Adrenal gland (tissue), 12 donors: ENCODE data around the gene ABLIM2. TPM values are rescaled to one million over a fixed set of nuclear protein-coding genes. Genes with fewer than 3 reads are reported as not detected.

Experiments
- DNase-seq, 7 donors: peaks; one replicate each; pipeline ENCODE4 v3.0.0-alpha.2; 2019 to 2020
- H3K27ac ChIP-seq, 5 donors: fragments of 200-600 bp; sonication (generic) in 4 of 5; 1 replicate in 3 of 5; 2 replicates in 2 of 5; pipeline versions ENCODE4 v1.5.1 to v1.8.0; 2016 to 2020; ENCODE audit warnings: mild to moderate bottlenecking in 1 of 5
- H3K27me3 ChIP-seq: fragments of 200-600 bp; 2 replicates; pipeline ENCODE4 v1.8.0; 2021
- H3K36me3 ChIP-seq, 2 donors: fragments of 200-600 bp; replicated peaks in 1 of 2; 1 replicate in 1 of 2; 2 replicates in 1 of 2; pipeline versions ENCODE4 v1.5.1 to v1.8.0; 2018 to 2022
- H3K4me1 ChIP-seq, 2 donors: fragments of 200-600 bp; replicated peaks in 1 of 2; 1 replicate in 1 of 2; 2 replicates in 1 of 2; pipeline versions ENCODE4 v1.5.1 to v1.8.0; 2018 to 2021
- H3K4me3 ChIP-seq, 4 donors: fragments of 200-600 bp; sonication (generic) in 3 of 4; one replicate each; pipeline ENCODE4 v1.5.1; 2016 to 2018
- H3K9me3 ChIP-seq, 3 donors: fragments of 200-600 bp; sonication (generic) in 1 of 3; replicated peaks in 1 of 3; 1 replicate in 2 of 3; 2 replicates in 1 of 3; pipeline versions ENCODE4 v1.5.1 to v1.8.0; 2016 to 2021
- CTCF ChIP-seq, 6 experiments: fragments of 450-650 bp in 4 of 6; fragments of 200-600 bp in 2 of 6; sonication (generic) in 1 of 6; IDR thresholded peaks; 1 replicate in 5 of 6; 2 replicates in 1 of 6; pipeline versions ENCODE4 v1.5.1 to v1.8.0; 2016 to 2021; ENCODE audit warnings: antibody characterized with exemption in 6 of 6, mild to moderate bottlenecking in 2 of 6, moderate library complexity in 1 of 6
- POLR2A ChIP-seq, 2 donors: fragments of 450-650 bp; IDR thresholded peaks; one replicate each; pipeline ENCODE4 v1.6.1; 2017; ENCODE audit warnings: antibody characterized with exemption in 2 of 2, mild to moderate bottlenecking in 2 of 2, moderate library complexity in 1 of 2
- WGBS, 4 donors: extraction: QIAGEN DNeasy Blood & Tissue Kit in 2 of 4; methylation state at CpG; one replicate each; pipeline versions ENCODE4 v1.1.5 to v1.1.7; 2013 to 2017; 5-methylcytosine and 5-hydroxymethylcytosine counted together
- intact Hi-C, 2 donors: fragments of 100-400 bp; cut with DNase I; formaldehyde crosslinking; loops; one replicate each; pipeline versions ENCODE4 v1.14.1 to v1.15.0; 2022 to 2023
- polyA plus RNA-seq, 3 donors: library from polyadenylated mRNA; stranded (reverse); fragments of 200-250 nt in 2 of 3; fragments of 350-450 nt in 1 of 3; fragmentation: Illumina TruSeq in 1 of 3; extraction: RNeasy Lipid Tissue Mini Kit (QIAGEN cat#74804) in 1 of 3; gene quantifications; one replicate each; pipeline ENCODE4 v1.2.3, GENCODE V29; 2013 to 2014
- total RNA-seq, 9 donors: library from RNA; depleted of rRNA in 4 of 9; stranded (reverse); fragments of >200 nt in 4 of 9; fragments of 120-200 nt in 1 of 9; fragmentation: NEBNext Ultra II Directional in 1 of 9; extraction: Animal tissue kit (Norgen Biotek cat#: 25700) in 1 of 9; gene quantifications; one replicate each; pipeline versions ENCODE4 v1.1.0 to v1.2.4, GENCODE V29; 2013 to 2023
- donor health status: healthy with polysubstance abuse.
- donor health status: Bipolar disorder and iron deficiency.
- donor health status: DM: yes; HTN: yes; CAD: no.
- donor health status: DM: no; HTN: no; CAD: no.
- donor health status: DM: no; HTN: no; CAD: no.
- donor health status: DM: yes; HTN: yes; CAD: no.

ABLIM2 gene
- total and polyA plus RNA-seq, 12 donors: 5.8 to 31.2 (median 14.6) TPM

GRCh38 chr4:8033829-8034528, 124.6 kb downstream of the ABLIM2 start:
- Histone ChIP-seq H3K4me1 (no peaks in the 10 kb centered on the region), H3K36me3 (no peaks in the 10 kb centered on the region), H3K27me3 (no peaks in the 10 kb centered on the region), H3K9me3 (no peaks in the 10 kb centered on the region), H3K27ac (no peak overlapping the region), H3K4me3 (no peak overlapping the region)
- DNase-seq: no peak
- intact Hi-C loops: no loop called here
- 81 to 89% (median 85%) methylated on average over 4 to 11 of the region's 11 CpGs for WGBS, 4 donors
- TF ChIP-seq POLR2A (IDR thresholded peaks at IDR 0.05): no peak
- TF ChIP-seq CTCF (IDR thresholded peaks at IDR 0.05): no peak

GRCh38 chr4:8033067-8033755, 125.4 kb downstream of the ABLIM2 start:
- no peaks in the 10 kb centered on the region for H3K36me3 ChIP-seq
- WGBS, 4 donors: 88 to 91% (median 91%) methylated on average over 12 to 17 of the region's 17 CpGs
- no peaks in the 10 kb centered on the region for H3K4me1 ChIP-seq
- no peak for DNase-seq
- TF ChIP-seq CTCF (IDR thresholded peaks at IDR 0.05): no peak
- no peak for TF ChIP-seq POLR2A (IDR thresholded peaks at IDR 0.05)
- H3K9me3 ChIP-seq: no peaks in the 10 kb centered on the region
- no peak overlapping the region for H3K27ac ChIP-seq
- intact Hi-C loops: no loop called here
- no peak overlapping the region for H3K4me3 ChIP-seq
- H3K27me3 ChIP-seq: no peaks in the 10 kb centered on the region

- H3K4me3 ChIP-seq: no peak overlapping the region
- H3K27me3 ChIP-seq: no peaks in the 10 kb centered on the region
- 90 to 96% (median 93%) methylated on average over 5 to 23 of the region's 23 CpGs for WGBS, 4 donors
- TF ChIP-seq CTCF (IDR thresholded peaks at IDR 0.05) (no peak), POLR2A (IDR thresholded peaks at IDR 0.05) (no peak)
- no peak for DNase-seq
- no peaks in the 10 kb centered on the region for H3K9me3 ChIP-seq
- H3K27ac ChIP-seq: no peak overlapping the region
- H3K36me3 ChIP-seq: no peaks in the 10 kb centered on the region
- intact Hi-C loops: no loop called here
- no peaks in the 10 kb centered on the region for H3K4me1 ChIP-seq
Measured at GRCh38 chr4:8032381-8032780, 126.2 kb downstream of the ABLIM2 start.

GRCh38 chr4:8030121-8030781, 128.4 kb downstream of the ABLIM2 start:
- DNase-seq: no peak
- 88 to 95% (median 91%) methylated on average over 14 to 22 of the region's 22 CpGs for WGBS, 4 donors
- Histone ChIP-seq H3K36me3 (no peaks in the 10 kb centered on the region), H3K27me3 (no peaks in the 10 kb centered on the region), H3K9me3 (no peaks in the 10 kb centered on the region), H3K27ac (no peak overlapping the region), H3K4me3 (no peak overlapping the region), H3K4me1 (no peaks in the 10 kb centered on the region)
- intact Hi-C loops: no loop called here
- TF ChIP-seq CTCF (IDR thresholded peaks at IDR 0.05) (no peak), POLR2A (IDR thresholded peaks at IDR 0.05) (no peak)
